HEK293 (cell line): ENCODE data around the gene ENOX2.

Experiments
- CTCF ChIA-PET: fragments of 350-600 bp; formaldehyde crosslinking; extraction: SDS; loops from one replicate; lab custom pipeline; 2021; ENCODE audit warnings: antibody characterized with exemption; lab: Yijun Ruan, JAX
- POLR2A ChIA-PET: fragments of 300-600 bp; formaldehyde crosslinking; extraction: SDS; loops from one replicate; lab custom pipeline; 2020; ENCODE audit warnings: antibody characterized with exemption, inconsistent platforms; lab: Yijun Ruan, JAX
- H3K27ac ChIP-seq: fragments of 200-500 bp; sonication (Bioruptor generic); 2 replicates; pipeline ENCODE4 v1.5.1; 2014; ENCODE audit warnings: low read depth, low read length, control low read depth, inconsistent platforms; ENCODE audit errors: extremely low read depth
- H3K36me3 ChIP-seq, 2 experiments: fragments of 200-500 bp in 1 of 2; sonication (Bioruptor generic) in 1 of 2; 1 replicate in 1 of 2; 2 replicates in 1 of 2; pipeline ENCODE4 v1.5.1; 2014 to 2017; ENCODE audit warnings: inconsistent platforms in 2 of 2, low read length in 2 of 2; ENCODE audit not compliant: control insufficient read depth in 2 of 2, insufficient read depth in 1 of 2
- H3K4me1 ChIP-seq: fragments of 200-500 bp; sonication (Bioruptor generic); 2 replicates; pipeline ENCODE4 v1.5.1; 2014; ENCODE audit warnings: mild to moderate bottlenecking, low read length, inconsistent platforms; ENCODE audit not compliant: control insufficient read depth, insufficient read depth
- H3K4me3 ChIP-seq: 2 replicates; pipeline ENCODE4 v1.5.1; 2011; ENCODE audit warnings: low read depth, mild to moderate bottlenecking, control low read depth, low read length, moderate library complexity
- H3K9me3 ChIP-seq: fragments of 200-500 bp; sonication (Bioruptor generic); 2 replicates; pipeline ENCODE4 v1.5.1; 2014; ENCODE audit warnings: low read depth, low read length, inconsistent platforms; ENCODE audit not compliant: control insufficient read depth, insufficient read depth
- FEZF1 ChIP-seq: fragments of 450-650 bp; formaldehyde crosslinking; IDR thresholded peaks from 2 replicates; pipeline ENCODE4 v1.5.1; 2016; ENCODE audit warnings: missing biosample characterization, missing genetic modification characterization
- KLF1 ChIP-seq: fragments of 450-650 bp; formaldehyde crosslinking; IDR thresholded peaks from 2 replicates; pipeline ENCODE4 v1.5.1; 2016; ENCODE audit warnings: missing biosample characterization, missing genetic modification characterization
- KLF9 ChIP-seq: fragments of 450-650 bp; formaldehyde crosslinking; IDR thresholded peaks from 2 replicates; pipeline ENCODE4 v1.5.1; 2016; ENCODE audit warnings: missing biosample characterization, missing genetic modification characterization, low read depth
- MEIS1 ChIP-seq: sonication (generic); formaldehyde crosslinking; IDR thresholded peaks from 2 replicates; pipeline ENCODE4 v1.8.1; 2022; ENCODE audit warnings: missing genetic modification reagents, mild to moderate bottlenecking, borderline replicate concordance
- MYNN ChIP-seq: fragments of 450-650 bp; formaldehyde crosslinking; IDR thresholded peaks from 2 replicates; pipeline ENCODE4 v1.5.1; 2016; ENCODE audit warnings: missing biosample characterization, missing genetic modification characterization, borderline replicate concordance
- PATZ1 ChIP-seq: fragments of 450-650 bp; formaldehyde crosslinking; IDR thresholded peaks from 2 replicates; pipeline ENCODE4 v1.5.1; 2016; ENCODE audit warnings: missing biosample characterization, missing genetic modification characterization
- RBAK ChIP-seq: fragments of 450-650 bp; formaldehyde crosslinking; IDR thresholded peaks from 2 replicates; pipeline ENCODE4 v1.5.1; 2016; ENCODE audit warnings: missing biosample characterization, missing genetic modification characterization
- SCRT2 ChIP-seq: fragments of 450-650 bp; formaldehyde crosslinking; IDR thresholded peaks from 2 replicates; pipeline ENCODE4 v1.5.1; 2016; ENCODE audit warnings: missing biosample characterization, missing genetic modification characterization
- ZBTB1 ChIP-seq: fragments of 450-650 bp; formaldehyde crosslinking; IDR thresholded peaks from 2 replicates; pipeline ENCODE4 v1.5.1; 2016; ENCODE audit warnings: missing biosample characterization, missing genetic modification characterization
- ZBTB11 ChIP-seq: fragments of 450-650 bp; formaldehyde crosslinking; conservative IDR thresholded peaks from 2 replicates; pipeline ENCODE4 v1.5.1; 2016; ENCODE audit warnings: low read depth, missing biosample characterization, missing genetic modification characterization
- ZBTB21 ChIP-seq: fragments of 450-650 bp; formaldehyde crosslinking; IDR thresholded peaks from 2 replicates; pipeline ENCODE4 v1.5.1; 2017; ENCODE audit warnings: missing biosample characterization, missing genetic modification characterization
- ZFP41 ChIP-seq: fragments of 450-650 bp; formaldehyde crosslinking; IDR thresholded peaks from 2 replicates; pipeline ENCODE4 v1.5.1; 2016; ENCODE audit warnings: missing biosample characterization, missing genetic modification characterization, borderline replicate concordance
- ZNF169 ChIP-seq: fragments of 450-650 bp; formaldehyde crosslinking; IDR thresholded peaks from 2 replicates; pipeline ENCODE4 v1.5.1; 2016; ENCODE audit warnings: missing biosample characterization, missing genetic modification characterization
- ZNF223 ChIP-seq: fragments of 450-650 bp; formaldehyde crosslinking; IDR thresholded peaks from 2 replicates; pipeline ENCODE4 v1.5.1; 2016; ENCODE audit warnings: missing biosample characterization, missing genetic modification characterization
- ZNF23 ChIP-seq: fragments of 450-650 bp; formaldehyde crosslinking; IDR thresholded peaks from 2 replicates; pipeline ENCODE4 v1.5.1; 2016; ENCODE audit warnings: missing biosample characterization, missing genetic modification characterization, borderline replicate concordance
- ZNF274 ChIP-seq, 2 experiments: fragments of 200-500 bp in 1 of 2; fragments of 450-650 bp in 1 of 2; sonication (Bioruptor generic) in 1 of 2; formaldehyde crosslinking in 1 of 2; IDR thresholded peaks; 2 replicates each; pipeline versions ENCODE4 v1.5.1 to v1.6.1; 2014 to 2016; ENCODE audit warnings: borderline replicate concordance in 1 of 2, inconsistent platforms in 1 of 2, low read length in 1 of 2, missing biosample characterization in 1 of 2, missing genetic modification characterization in 1 of 2
- ZNF37A ChIP-seq: fragments of 450-650 bp; IDR thresholded peaks from 2 replicates; pipeline ENCODE4 v1.5.1; 2018; ENCODE audit warnings: missing biosample characterization, missing genetic modification characterization
- ZNF449 ChIP-seq: fragments of 450-650 bp; formaldehyde crosslinking; IDR thresholded peaks from 2 replicates; pipeline ENCODE4 v1.5.1; 2017; ENCODE audit warnings: missing biosample characterization, mild to moderate bottlenecking, missing genetic modification characterization, moderate library complexity
- ZNF473 ChIP-seq: fragments of 450-650 bp; formaldehyde crosslinking; IDR thresholded peaks from 2 replicates; pipeline ENCODE4 v1.5.1; 2017; ENCODE audit warnings: missing biosample characterization, missing genetic modification characterization
- ZNF521 ChIP-seq: fragments of 450-650 bp; formaldehyde crosslinking; IDR thresholded peaks from 2 replicates; pipeline ENCODE4 v1.5.1; 2017; ENCODE audit warnings: missing biosample characterization, mild to moderate bottlenecking, missing genetic modification characterization
- ZNF544 ChIP-seq: fragments of 450-650 bp; formaldehyde crosslinking; IDR thresholded peaks from 2 replicates; pipeline ENCODE4 v1.5.0; 2017; ENCODE audit warnings: missing biosample characterization, missing genetic modification characterization
- ZNF558 ChIP-seq: fragments of 450-650 bp; formaldehyde crosslinking; IDR thresholded peaks from 2 replicates; pipeline ENCODE4 v1.5.1; 2016; ENCODE audit warnings: missing biosample characterization, missing genetic modification characterization
- ZNF585B ChIP-seq: fragments of 450-650 bp; formaldehyde crosslinking; IDR thresholded peaks from 2 replicates; pipeline ENCODE4 v1.5.1; 2016; ENCODE audit warnings: missing biosample characterization, missing genetic modification characterization
- ZNF626 ChIP-seq: fragments of 450-650 bp; sonication (Bioruptor Pico); formaldehyde crosslinking; IDR thresholded peaks from 2 replicates; pipeline ENCODE4 v1.5.1; 2018; ENCODE audit warnings: missing biosample characterization, missing genetic modification characterization, inconsistent platforms

Gene ENOX2

GRCh38 chrX:130746077-130746476 is 156.9 kb downstream of the ENOX2 start:
- H3K4me3 ChIP-seq = no peak overlapping the region
- no peaks in the 10 kb centered on the region for H3K36me3 ChIP-seq
- TF ChIP-seq KLF1 (tag by site-specific recombination) (no peak), ZNF223 (tag by site-specific recombination) (no peak), ZNF473 (no peak), ZNF544 (tag by site-specific recombination) (no peak), ZFP41 (tag by site-specific recombination) (no peak), ZNF169 (tag by site-specific recombination) (no peak), ZNF558 (no peak), ZBTB11 (tag by site-specific recombination) (no peak), ZNF449 (tag by site-specific recombination) (no peak)
- no peaks in the 10 kb centered on the region; the same call in 1 of the 2 replicates for H3K4me1 ChIP-seq
- no peaks in the 10 kb centered on the region for H3K9me3 ChIP-seq
- H3K27ac ChIP-seq = no peak overlapping the region
- POLR2A ChIA-PET = no interaction called here
- CTCF ChIA-PET = no interaction called here

GRCh38 chrX:130741584-130741983 is 161.4 kb downstream of the ENOX2 start:
- POLR2A ChIA-PET = interaction anchor here (0.7 kb wide), 1 partner anchor 15 kb away, joined by 12 read pairs; no protein-coding TSS in a partner anchor
- Histone ChIP-seq H3K27ac (no peak overlapping the region), H3K36me3 (no peaks in the 10 kb centered on the region), H3K9me3 (no peaks in the 10 kb centered on the region), H3K4me3 (no peak overlapping the region), H3K4me1 (no peaks in the 10 kb centered on the region; the same call in 1 of the 2 replicates)
- no peak for TF ChIP-seq ZBTB1 (tag by site-specific recombination)
- TF ChIP-seq FEZF1 = peak; percentile 71
- no peak for TF ChIP-seq ZBTB21
- no peak for TF ChIP-seq ZNF585B
- TF ChIP-seq ZNF449 (tag by site-specific recombination) = no peak
- CTCF ChIA-PET = no interaction called here

GRCh38 chrX:130741151-130741550 is 161.9 kb downstream of the ENOX2 start:
- no peak overlapping the region for H3K4me3 ChIP-seq
- H3K27ac ChIP-seq = no peak overlapping the region
- H3K9me3 ChIP-seq = no peaks in the 10 kb centered on the region
- H3K4me1 ChIP-seq = no peaks in the 10 kb centered on the region; the same call in 1 of the 2 replicates
- no peaks in the 10 kb centered on the region for H3K36me3 ChIP-seq
- POLR2A ChIA-PET = no interaction called here
- CTCF ChIA-PET = no interaction called here
- TF ChIP-seq MYNN (tag by site-specific recombination) = no peak
- TF ChIP-seq KLF9 = no peak
- TF ChIP-seq RBAK = no peak
- TF ChIP-seq ZNF37A (tag by site-specific recombination) = no peak
- no peak for TF ChIP-seq ZNF626
- no peak for TF ChIP-seq MEIS1 (CRISPR knock-in tag)
- TF ChIP-seq SCRT2 (tag by site-specific recombination) = no peak
- no peak for TF ChIP-seq ZNF521 (tag by site-specific recombination)
- no peak for TF ChIP-seq ZNF274 (IDR thresholded peaks at IDR 0.05; ENCODE audit: low read length)
- TF ChIP-seq ZNF274 (tag by site-specific recombination; IDR thresholded peaks at IDR 0.05; ENCODE audit: borderline replicate concordance) = no peak
- TF ChIP-seq ZNF23 = no peak
- no peak for TF ChIP-seq PATZ1
